Subcutaneous adipose tissue (tissue), 4 donors: ENCODE measurements around the gene SAMD3. TPM values are rescaled to one million over a fixed set of nuclear protein-coding genes. Genes with fewer than 3 reads are reported as not detected.

Experiments
- CTCF ChIP-seq: fragments of 450-650 bp; IDR thresholded peaks from one replicate; pipeline ENCODE4 v1.5.1; 2016; ENCODE audit warnings: low read depth, mild to moderate bottlenecking, control low read depth, antibody characterized with exemption, moderate library complexity
- total RNA-seq, 4 donors: library from RNA; depleted of rRNA; stranded (reverse); fragments of >200 nt; gene quantifications; one replicate each; pipeline ENCODE4 v1.1.0, GENCODE V29; 2016

The SAMD3 gene
- total RNA-seq, 4 donors from 2014 or later = 1.1 to 4.7 (median 2.3) TPM

- no peak for TF ChIP-seq CTCF
Measured at GRCh38 chr6:130244728-130245127, 22.0 kb upstream of the SAMD3 start.

- no peak for TF ChIP-seq CTCF
Measured at GRCh38 chr6:130240232-130240631, 17.5 kb upstream of the SAMD3 start.

GRCh38 chr6:130239755-130240154 lies 17.0 kb upstream of the SAMD3 start:
- no peak for TF ChIP-seq CTCF

- no peak for TF ChIP-seq CTCF
Measured at GRCh38 chr6:130233330-130233729, 10.6 kb upstream of the SAMD3 start.

- no peak for TF ChIP-seq CTCF
Measured at GRCh38 chr6:130229645-130230044, 6.9 kb upstream of the SAMD3 start.

GRCh38 chr6:130223508-130223907 lies 757 bp upstream of the SAMD3 start:
- TF ChIP-seq CTCF = no peak

- TF ChIP-seq CTCF = no peak
Measured at GRCh38 chr6:130218134-130218533, 4.6 kb downstream of the SAMD3 start.
